Astrocyte (in vitro differentiated cells and primary cell): ENCODE measurements around the gene NBDY.

Source experiments
- EZH2 ChIP-seq: IDR thresholded peaks from 2 replicates; pipeline ENCODE4 v1.6.1; 2012; ENCODE audit warnings: mild to moderate bottlenecking, low read length, inconsistent platforms; ENCODE audit not compliant: insufficient read depth
- TF ChIP-seq, protein P1 (sequence below): IDR thresholded peaks from 2 replicates; pipeline ENCODE4 v1.5.1; 2011; ENCODE audit warnings: low read depth, mild to moderate bottlenecking, inconsistent platforms, low read length, moderate library complexity; ENCODE audit not compliant: insufficient read depth

DNA sequence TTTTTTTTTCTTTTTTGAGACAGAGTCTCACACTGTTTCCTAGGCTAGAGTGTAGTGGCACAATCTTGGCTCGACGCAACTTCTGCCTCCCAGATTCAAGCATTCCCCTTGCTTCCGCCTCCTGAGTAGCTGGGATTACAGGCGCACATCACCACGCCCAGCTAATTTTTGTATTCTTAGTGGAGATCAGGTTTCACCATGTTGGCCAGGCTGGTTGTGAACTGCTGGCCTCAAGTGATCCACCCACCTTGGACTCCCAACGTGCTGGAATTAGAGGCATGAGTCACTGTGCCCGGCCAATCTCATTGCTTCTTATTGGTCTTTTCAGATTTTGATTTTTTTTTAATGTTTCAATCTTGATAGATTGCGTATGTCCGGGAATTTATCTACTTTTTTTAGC lies 124.4 kb downstream of the NBDY start:
- TF ChIP-seq, protein P1, sequence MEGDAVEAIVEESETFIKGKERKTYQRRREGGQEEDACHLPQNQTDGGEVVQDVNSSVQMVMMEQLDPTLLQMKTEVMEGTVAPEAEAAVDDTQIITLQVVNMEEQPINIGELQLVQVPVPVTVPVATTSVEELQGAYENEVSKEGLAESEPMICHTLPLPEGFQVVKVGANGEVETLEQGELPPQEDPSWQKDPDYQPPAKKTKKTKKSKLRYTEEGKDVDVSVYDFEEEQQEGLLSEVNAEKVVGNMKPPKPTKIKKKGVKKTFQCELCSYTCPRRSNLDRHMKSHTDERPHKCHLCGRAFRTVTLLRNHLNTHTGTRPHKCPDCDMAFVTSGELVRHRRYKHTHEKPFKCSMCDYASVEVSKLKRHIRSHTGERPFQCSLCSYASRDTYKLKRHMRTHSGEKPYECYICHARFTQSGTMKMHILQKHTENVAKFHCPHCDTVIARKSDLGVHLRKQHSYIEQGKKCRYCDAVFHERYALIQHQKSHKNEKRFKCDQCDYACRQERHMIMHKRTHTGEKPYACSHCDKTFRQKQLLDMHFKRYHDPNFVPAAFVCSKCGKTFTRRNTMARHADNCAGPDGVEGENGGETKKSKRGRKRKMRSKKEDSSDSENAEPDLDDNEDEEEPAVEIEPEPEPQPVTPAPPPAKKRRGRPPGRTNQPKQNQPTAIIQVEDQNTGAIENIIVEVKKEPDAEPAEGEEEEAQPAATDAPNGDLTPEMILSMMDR: no peak
- TF ChIP-seq EZH2: no peak
